ENCODE measurements around the gene BTBD3. TPM values are rescaled to one million over a fixed set of nuclear protein-coding genes. Genes with fewer than 3 reads are reported as not detected.

Gene BTBD3
- total RNA-seq, 1 experiment from 2014 or later: 21.6 TPM

GRCh38 chr20:11902285-11902697 lies 15.4 kb upstream of the BTBD3 start:
- peaks cover 45% of the 10 kb centered on the region for H3K4me1 ChIP-seq (ENCODE audit: insufficient read depth, low read length)
- no peaks in the 10 kb centered on the region for H3K36me3 ChIP-seq (ENCODE audit: low read depth, low read length)
- TF ChIP-seq CTCF (conservative IDR thresholded peaks at IDR 0.05; ENCODE audit: low read depth, low read length) (no peak), EZH2phosphoT487 (IDR thresholded peaks at IDR 0.05; ENCODE audit: borderline replicate concordance, low read length) (no peak), EZH2 (IDR thresholded peaks at IDR 0.05; ENCODE audit: low read length, unreplicated experiment) (no peak)
- DNase-seq (peak; percentile 77), ATAC-seq (peak; percentile 60)
- H3K4me2 ChIP-seq (ENCODE audit: low read length): peak overlapping the region; percentile 70
- H3K27me3 ChIP-seq (ENCODE audit: low read length): no peaks in the 10 kb centered on the region
- no peaks in the 10 kb centered on the region for H3K9me2 ChIP-seq (replicated peaks; ENCODE audit: low read length)
- H3K79me2 ChIP-seq (ENCODE audit: low read length): peaks cover 88% of the 10 kb centered on the region
- no peak overlapping the region for H3K4me3 ChIP-seq (ENCODE audit: low read length)
- H3K9ac ChIP-seq (ENCODE audit: low read length): no peak overlapping the region
- H2AFZ ChIP-seq (ENCODE audit: low read length): no peak overlapping the region
- POLR2A ChIA-PET (ENCODE audit: unreplicated experiment): no interaction called here
- intact Hi-C loops (cut with micrococcal nuclease): loop anchor here (10.0 kb wide), 1 partner anchor 217 kb away; no protein-coding TSS in a partner anchor
- peak overlapping the region; percentile 46 for H3K27ac ChIP-seq (ENCODE audit: low read length)
- H3K9me3 ChIP-seq (ENCODE audit: low read length): no peaks in the 10 kb centered on the region
- H3F3A ChIP-seq (ENCODE audit: low read length, unreplicated experiment): no peaks in the 10 kb centered on the region
- H4K20me1 ChIP-seq (ENCODE audit: low read length): peaks cover 4% of the 10 kb centered on the region; the same call in 1 of the 2 replicates
- no TSS peak for BruUV-seq (replicated peaks)
- CTCF ChIA-PET: no interaction called here

GRCh38 chr20:11905460-11906179 lies 12.1 kb upstream of the BTBD3 start:
- peaks cover 88% of the 10 kb centered on the region for H3K79me2 ChIP-seq (ENCODE audit: low read length)
- no peak for ATAC-seq
- no peaks in the 10 kb centered on the region for H3K9me2 ChIP-seq (replicated peaks; ENCODE audit: low read length)
- TF ChIP-seq EZH2 (IDR thresholded peaks at IDR 0.05; ENCODE audit: low read length, unreplicated experiment) (no peak), CTCF (conservative IDR thresholded peaks at IDR 0.05; ENCODE audit: low read depth, low read length) (no peak), EZH2phosphoT487 (IDR thresholded peaks at IDR 0.05; ENCODE audit: borderline replicate concordance, low read length) (no peak)
- ChIA-PET POLR2A (ENCODE audit: unreplicated experiment) (no interaction called here), CTCF (no interaction called here)
- H3K27me3 ChIP-seq (ENCODE audit: low read length): no peaks in the 10 kb centered on the region
- no TSS peak for BruUV-seq (replicated peaks)
- H3K4me2 ChIP-seq (ENCODE audit: low read length): no peak overlapping the region
- no peaks in the 10 kb centered on the region for H3K9me3 ChIP-seq (ENCODE audit: low read length)
- intact Hi-C loops (cut with micrococcal nuclease): loop anchor here (2.0 to 10.0 kb wide), 2 partner anchors 13 to 221 kb away; no protein-coding TSS in a partner anchor
- no peak overlapping the region for H3K9ac ChIP-seq (ENCODE audit: low read length)
- peak overlapping the region; percentile 23; the same call in 1 of the 2 replicates for H3K27ac ChIP-seq (ENCODE audit: low read length)
- H3K4me3 ChIP-seq (ENCODE audit: low read length): no peak overlapping the region
- DNase-seq: no peak
- H2AFZ ChIP-seq (ENCODE audit: low read length): no peak overlapping the region
- no peaks in the 10 kb centered on the region for H3K36me3 ChIP-seq (ENCODE audit: low read depth, low read length)
- H3K4me1 ChIP-seq (ENCODE audit: insufficient read depth, low read length): peaks cover 47% of the 10 kb centered on the region
- H4K20me1 ChIP-seq (ENCODE audit: low read length): peaks cover 4% of the 10 kb centered on the region; the same call in 1 of the 2 replicates
- no peaks in the 10 kb centered on the region for H3F3A ChIP-seq (ENCODE audit: low read length, unreplicated experiment)
